Suprapubic skin (tissue), 4 donors: ENCODE data around the gene SLC26A9.

ENCODE experiments used
- EP300 ChIP-seq: sonication (generic); formaldehyde crosslinking; IDR thresholded peaks from one replicate; pipeline ENCODE4 v1.6.1; 2017; ENCODE audit warnings: antibody characterized with exemption
- POLR2A ChIP-seq, 2 donors: fragments of 450-650 bp; IDR thresholded peaks; one replicate each; pipeline ENCODE4 v1.6.1; 2017; ENCODE audit warnings: antibody characterized with exemption in 2 of 2, mild to moderate bottlenecking in 2 of 2, moderate library complexity in 2 of 2
- POLR2AphosphoS5 ChIP-seq, 3 donors: sonication (generic); formaldehyde crosslinking; IDR thresholded peaks; one replicate each; pipeline ENCODE4 v1.6.1; 2017; ENCODE audit warnings: antibody characterized with exemption in 3 of 3
- TF ChIP-seq, protein P1 (sequence below), 2 donors: fragments of 200-600 bp in 1 of 2; fragments of 450-650 bp in 1 of 2; sonication (generic) in 1 of 2; IDR thresholded peaks; one replicate each; pipeline ENCODE4 v1.5.1; 2016 to 2019; ENCODE audit warnings: antibody characterized with exemption in 2 of 2, mild to moderate bottlenecking in 1 of 2, moderate library complexity in 1 of 2

DNA sequence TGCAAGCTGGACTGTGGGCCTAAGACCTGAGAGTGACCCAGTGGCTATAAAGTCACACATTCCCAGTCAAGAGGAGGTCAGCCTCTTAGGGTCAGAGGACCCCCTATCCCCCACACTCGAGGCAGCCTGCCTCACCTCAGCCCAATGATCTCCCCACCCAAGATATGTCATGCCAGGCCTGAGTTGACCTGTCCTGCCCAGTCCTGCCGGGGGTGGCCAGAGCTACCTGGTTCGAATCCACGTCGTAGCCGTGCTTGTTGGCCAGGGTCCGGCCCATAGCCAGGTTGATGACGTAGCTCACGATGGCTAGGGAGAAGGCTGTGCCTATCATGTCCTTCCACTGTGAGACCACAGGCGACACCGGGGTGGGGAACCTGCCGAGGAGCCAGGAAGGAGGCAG, 15.6 kb downstream of the SLC26A9 start:
- TF ChIP-seq POLR2A (IDR thresholded peaks at IDR 0.05), result no peak
- TF ChIP-seq, protein P1, sequence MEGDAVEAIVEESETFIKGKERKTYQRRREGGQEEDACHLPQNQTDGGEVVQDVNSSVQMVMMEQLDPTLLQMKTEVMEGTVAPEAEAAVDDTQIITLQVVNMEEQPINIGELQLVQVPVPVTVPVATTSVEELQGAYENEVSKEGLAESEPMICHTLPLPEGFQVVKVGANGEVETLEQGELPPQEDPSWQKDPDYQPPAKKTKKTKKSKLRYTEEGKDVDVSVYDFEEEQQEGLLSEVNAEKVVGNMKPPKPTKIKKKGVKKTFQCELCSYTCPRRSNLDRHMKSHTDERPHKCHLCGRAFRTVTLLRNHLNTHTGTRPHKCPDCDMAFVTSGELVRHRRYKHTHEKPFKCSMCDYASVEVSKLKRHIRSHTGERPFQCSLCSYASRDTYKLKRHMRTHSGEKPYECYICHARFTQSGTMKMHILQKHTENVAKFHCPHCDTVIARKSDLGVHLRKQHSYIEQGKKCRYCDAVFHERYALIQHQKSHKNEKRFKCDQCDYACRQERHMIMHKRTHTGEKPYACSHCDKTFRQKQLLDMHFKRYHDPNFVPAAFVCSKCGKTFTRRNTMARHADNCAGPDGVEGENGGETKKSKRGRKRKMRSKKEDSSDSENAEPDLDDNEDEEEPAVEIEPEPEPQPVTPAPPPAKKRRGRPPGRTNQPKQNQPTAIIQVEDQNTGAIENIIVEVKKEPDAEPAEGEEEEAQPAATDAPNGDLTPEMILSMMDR (IDR thresholded peaks at IDR 0.05), result no peak
- TF ChIP-seq POLR2AphosphoS5 (IDR thresholded peaks at IDR 0.05), result no peak
- no peak for TF ChIP-seq EP300
